Activated T-cell treated with anti-CD3 and anti-CD28 coated beads, Interleukin-2, amount 50 U/mL, for 1 hour (primary cell): ENCODE measurements around the gene ENTPD2.

Source experiments
- DNase-seq: peaks from one replicate; pipeline ENCODE4 v3.0.0-alpha.2; 2020

The ENTPD2 gene

GRCh38 chr9:137014166-137014565 is 39.7 kb downstream of the ENTPD2 start:
- no peak for DNase-seq

DNA sequence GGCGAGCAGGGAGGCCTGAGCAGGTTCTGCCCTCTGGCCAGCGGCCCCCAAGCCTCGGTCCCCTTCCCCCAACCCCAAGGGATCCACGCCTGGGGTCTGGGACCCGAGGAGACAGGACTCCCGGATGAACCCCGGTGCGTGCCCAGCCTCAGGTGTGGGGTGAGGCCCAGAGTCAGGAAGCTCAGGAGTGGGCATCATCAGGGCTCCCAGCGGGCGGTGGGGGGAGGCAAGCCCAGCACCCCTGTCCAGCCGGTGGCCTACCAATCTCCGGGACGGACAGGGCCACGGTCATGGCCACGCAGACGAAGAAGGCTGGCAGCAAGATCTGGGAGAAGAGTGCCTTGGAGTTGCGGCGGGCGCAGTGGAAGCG is 40.3 kb downstream of the ENTPD2 start:
- no peak for DNase-seq

GRCh38 chr9:137012694-137013570 is 40.9 kb downstream of the ENTPD2 start:
- DNase-seq, result no peak

DNA sequence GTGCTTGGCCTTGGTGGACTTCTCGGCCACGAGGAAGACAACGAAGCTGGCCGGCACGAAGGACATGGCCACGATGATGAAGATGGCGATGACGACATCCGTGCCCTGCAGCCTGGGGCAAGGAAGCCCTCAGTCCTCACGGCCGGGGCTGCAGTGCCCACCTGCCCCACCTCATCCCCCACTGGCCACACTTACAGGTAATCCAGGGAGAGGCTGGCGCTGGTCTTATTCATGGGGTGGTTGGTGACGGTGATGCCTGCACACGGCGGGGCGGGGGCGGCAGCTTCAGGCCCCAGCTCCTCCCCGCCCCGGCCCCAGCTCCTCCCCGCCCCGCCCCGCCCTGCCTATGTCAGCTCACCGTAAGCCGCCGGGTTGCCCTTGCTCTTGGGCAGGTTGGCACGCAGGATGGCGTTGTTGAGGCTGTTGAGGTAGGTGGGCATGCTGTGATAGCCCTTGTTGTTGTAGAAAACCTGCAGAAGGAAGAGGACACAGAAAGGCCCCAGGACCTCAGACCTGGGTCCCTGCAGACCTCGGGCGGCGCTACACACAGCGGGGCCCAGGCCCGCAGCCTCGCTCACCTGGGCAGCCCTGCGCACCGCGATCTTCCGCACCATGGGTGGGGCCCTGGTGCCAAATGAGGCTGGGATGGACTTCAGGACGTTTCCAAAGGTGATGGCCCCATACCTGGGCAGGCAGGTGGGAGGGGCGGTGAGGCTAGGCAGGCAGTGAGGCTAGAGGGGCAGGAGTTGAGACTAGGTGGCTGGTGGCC is 41.8 kb downstream of the ENTPD2 start:
- no peak for DNase-seq

DNA sequence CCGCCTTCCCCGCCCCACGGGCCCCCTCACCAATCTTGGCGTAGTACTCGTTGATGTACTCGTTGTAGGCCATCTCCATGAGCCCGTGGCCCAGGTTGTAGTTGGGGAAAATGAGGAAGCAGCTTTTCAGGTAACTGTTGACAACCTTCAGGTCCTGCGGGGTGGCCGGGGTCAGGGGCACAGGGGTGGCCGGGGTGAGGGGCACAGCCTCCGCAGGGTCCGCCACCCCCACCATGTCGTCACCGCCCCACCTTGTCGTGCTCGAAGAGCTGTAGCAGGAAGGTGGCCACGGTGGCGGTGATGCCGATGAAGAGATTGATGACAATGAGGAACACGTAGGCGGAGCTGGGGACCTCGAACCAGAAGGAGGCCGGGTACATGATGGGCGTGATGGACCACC is 42.7 kb downstream of the ENTPD2 start:
- no peak for DNase-seq

DNA sequence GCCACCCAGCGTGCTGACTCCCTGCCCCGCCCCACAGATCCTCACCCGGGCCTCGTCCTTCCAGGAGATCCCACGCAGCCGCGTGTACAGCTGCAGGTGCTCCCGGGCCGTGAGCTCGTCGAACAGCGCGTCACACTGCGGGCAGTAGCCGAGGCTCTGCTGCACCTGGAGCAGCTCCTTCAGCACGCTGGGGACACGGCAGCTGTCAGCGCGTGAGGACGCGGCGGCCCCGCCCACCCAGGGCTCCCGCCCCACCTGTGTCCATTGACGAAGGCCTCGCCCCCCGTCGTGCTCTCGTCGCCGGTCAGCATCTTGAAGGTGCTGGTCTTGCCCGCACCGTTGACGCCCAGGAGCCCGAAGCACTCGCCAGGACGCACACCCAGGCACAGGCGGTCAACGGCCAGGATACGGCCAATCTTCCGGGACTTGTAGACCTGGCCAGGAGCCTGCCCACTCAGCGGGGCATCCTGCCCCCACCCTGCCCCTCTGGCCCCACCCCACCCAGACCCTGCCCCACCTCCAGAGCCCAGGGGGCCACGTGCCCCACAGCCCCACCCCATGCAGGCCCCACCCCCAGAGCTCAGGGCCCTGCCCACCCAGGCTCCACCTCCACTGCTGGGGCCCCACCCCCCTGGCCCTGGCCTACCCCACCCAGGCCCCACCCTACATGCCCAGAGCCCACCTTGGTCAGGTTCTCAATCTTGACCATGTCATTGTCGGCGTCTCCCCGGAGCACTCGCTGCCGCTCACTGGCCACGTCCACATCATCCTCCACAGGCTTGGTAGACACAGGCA is 43.7 kb downstream of the ENTPD2 start:
- DNase-seq, result no peak

- DNase-seq, result no peak
Measured at GRCh38 chr9:137009217-137009616, 44.6 kb downstream of the ENTPD2 start.

DNA sequence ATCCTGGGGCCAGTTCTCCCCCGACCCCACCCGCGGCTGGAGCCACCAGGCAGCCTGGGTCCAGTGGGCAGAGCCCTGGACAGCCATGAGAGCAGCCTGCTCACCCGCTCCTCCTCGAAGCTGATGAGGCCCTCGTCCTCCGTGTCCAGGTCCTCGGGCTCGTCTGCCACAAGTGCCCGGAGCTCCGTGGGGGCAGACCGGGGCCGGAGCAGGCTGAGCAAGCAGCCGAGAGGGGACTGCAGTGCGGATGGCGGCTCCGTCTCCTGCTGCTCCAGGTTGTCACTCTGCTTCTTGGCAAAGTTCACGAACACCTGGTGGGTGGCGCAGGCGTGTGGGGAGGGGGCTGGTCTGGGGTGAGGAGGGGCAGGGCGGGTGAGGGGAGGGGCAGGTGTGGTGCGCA is 45.5 kb downstream of the ENTPD2 start:
- DNase-seq, result no peak

GRCh38 chr9:137007816-137008270 is 46.0 kb downstream of the ENTPD2 start:
- no peak for DNase-seq

- DNase-seq, result no peak
Measured at GRCh38 chr9:137007108-137007815, 46.6 kb downstream of the ENTPD2 start.

- DNase-seq, result no peak
Measured at GRCh38 chr9:137006116-137007003, 47.5 kb downstream of the ENTPD2 start.

DNA sequence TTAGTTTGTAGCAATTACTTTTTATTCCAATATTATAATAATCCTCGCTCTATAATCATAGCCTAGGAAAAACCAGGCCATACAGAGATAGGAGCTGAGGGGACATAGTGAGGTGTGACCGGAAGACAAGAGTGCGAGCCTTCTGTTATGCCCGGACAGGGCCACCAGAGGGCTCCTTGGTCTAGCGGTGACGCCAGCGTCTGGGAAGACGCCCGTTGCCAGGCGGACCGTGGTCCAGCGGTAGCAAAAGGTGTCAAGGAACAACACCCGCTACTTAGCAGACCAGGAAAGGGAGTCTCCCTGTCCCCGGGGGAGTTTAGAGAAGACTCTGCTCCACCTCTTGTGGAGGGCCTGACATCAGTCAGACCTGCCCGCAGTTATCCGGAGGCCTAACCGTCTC is 49.6 kb downstream of the ENTPD2 start:
- DNase-seq, result peak; percentile 34

DNA sequence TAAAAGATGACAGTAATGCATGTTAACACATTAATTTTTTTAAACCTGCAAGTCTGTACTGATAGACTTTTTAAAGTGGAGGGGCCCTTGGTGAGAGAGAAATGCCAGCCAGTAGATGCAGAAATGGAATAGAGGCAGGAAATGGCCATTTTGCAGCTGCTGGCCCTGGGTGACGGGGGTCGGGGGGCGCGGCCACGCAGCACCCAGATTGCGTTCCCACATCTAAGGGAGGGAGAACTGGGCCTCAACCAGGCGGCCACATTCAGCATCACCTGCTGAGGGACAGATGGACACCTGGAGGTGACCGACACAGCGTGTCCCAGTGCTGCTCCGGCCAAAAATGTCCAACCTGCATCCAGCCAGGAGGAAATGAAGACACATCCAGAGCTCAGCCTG is 51.2 kb downstream of the ENTPD2 start:
- DNase-seq, result no peak

DNA sequence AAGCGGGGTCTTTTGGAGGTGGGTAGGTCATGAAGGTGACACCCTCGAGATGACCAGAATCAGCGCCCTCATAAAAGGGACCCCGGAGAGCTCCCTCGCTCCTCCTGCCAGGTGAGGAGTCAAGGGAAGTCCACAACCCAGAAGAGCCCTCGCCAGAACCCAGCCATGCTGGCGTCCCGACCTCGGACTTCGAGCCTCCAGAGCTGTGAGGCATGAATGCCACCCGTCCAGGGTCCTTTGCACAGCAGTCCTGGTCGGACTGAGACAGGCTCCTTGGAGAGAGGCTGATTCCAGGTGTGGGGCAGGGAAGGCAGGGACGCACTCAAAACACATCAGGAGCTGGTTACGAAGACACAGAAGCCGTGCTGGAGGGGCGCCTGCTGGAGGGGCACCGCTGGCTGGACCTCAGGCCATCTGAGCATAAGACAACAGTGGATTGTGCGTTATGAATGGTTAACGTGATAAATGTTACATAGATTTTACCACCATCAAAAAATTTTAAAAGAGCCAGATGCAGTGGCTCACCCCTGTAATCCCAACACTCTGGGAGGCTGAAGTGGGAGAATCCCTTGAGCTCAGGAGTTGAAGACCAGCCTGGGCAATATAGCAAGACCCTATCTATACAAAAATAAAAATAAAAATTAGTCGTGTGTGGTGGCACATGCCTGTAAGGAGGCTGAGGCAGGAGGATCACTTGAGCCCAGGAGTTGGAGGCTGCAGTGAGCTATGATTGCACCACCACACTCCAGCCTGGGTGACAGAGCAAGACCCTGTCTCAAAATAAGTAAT is 51.8 kb downstream of the ENTPD2 start:
- DNase-seq, result no peak

- no peak for DNase-seq
Measured at GRCh38 chr9:137000177-137000930, 53.5 kb downstream of the ENTPD2 start.
